GM19467 (cell line): ENCODE results near the gene GRID2.
"Not testable (repeated sequence)": the region's sequence is repeated elsewhere in the genome, so short reads cannot be mapped to it uniquely, and the experiment has no call there.

Source experiments
- ATAC-seq: cut with Tn5 transposase; IDR thresholded peaks from one replicate; pipeline ENCODE4 v1.9.1; 2021; ENCODE audit warnings: mild to moderate bottlenecking, moderate library complexity; ENCODE audit not compliant: unreplicated experiment

GRID2 gene

DNA sequence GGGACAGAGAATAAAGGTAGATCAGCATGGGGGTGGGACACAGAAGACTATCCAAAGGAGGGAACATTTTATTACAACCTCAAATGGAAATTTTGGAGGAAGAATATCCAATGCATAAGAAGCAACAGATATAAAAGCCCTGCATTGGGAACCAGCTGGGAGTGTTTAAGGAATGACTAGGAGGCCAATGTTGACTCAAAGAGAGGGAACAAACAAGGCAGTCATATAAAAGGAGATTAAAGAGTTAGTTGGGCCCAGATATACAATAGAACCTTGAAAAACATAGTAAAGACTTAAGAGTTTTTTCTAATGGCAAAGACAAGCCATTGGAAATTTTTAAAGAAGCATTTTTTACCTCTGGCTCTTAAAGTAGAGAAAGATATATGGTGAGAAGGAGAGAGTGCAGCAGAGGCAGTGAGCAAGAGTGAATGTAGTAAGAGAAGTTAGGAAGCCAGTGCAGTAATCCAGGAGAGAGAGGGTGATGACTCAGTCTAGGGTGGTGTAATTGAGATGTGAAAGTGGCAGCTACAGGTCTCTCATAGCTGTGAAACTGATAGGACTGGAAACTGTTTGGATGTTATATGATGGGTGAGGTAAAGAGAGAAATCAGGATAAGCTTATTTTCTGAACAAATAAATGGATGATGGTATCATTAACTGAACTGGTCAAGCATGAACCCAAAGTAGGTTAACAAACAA, 1342.6 kb downstream of the GRID2 start:
- no peak for ATAC-seq

DNA sequence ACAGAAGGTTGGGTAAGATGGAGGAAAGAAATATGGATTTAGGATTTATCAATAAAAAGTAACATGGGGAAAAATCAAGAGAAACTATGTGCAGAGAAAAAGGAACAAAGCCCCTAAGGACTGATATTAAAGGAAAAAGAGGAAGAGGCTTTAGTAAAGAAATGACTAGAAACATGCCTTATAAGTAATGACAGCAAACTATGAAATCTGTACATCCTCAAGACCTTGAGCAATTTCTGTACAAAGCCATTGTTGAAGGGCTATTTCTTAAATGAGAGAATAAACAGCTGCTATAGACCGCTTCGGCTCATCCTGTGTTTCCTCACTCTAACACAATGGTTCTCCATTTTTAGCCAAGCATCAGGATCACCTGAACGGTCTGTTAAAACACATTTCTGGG, 1344.5 kb downstream of the GRID2 start:
- no peak for ATAC-seq

- no peak for ATAC-seq
Observed at GRCh38 chr4:93649828-93650227, 1346.1 kb downstream of the GRID2 start.

DNA sequence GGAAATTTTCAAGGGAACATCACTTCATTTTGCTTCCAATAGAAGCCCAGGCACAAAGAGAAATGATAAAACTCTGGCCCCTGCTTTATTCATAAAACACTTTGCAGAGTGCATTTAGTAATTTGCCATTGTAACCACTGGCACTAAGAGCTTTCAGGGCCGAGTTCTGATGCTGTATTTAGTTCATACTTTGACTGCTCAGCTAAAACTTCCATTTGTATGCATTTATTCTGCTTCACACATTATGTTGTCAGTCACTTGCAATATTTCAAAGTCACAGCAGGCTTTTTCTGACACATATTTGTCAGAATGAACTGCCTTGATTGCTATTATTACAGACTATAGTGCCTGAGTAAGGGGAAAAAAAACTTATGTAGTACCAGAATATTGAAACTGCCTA, 1350.4 kb downstream of the GRID2 start:
- no peak for ATAC-seq

DNA sequence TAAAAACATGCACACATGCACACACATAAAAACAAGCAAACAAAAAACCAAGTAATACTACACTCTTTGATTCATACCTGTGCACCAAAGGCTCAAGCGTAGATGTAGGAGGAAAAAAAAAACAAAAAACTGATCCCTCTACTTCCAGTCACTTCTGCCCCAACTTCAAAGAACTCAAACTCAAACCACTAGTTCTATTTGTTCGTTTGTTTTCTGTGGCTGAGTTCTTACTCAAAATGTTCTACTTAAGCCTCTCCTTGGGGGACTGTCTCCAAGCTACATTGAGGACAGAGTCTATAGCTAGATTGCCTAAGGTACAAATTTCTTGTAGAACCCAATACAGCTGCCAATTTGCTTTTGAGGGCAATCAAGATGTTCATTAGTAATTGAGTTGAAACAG, 1353.8 kb downstream of the GRID2 start:
- no peak for ATAC-seq

GRCh38 chr4:93658443-93658842, 1354.7 kb downstream of the GRID2 start:
- ATAC-seq = no peak

DNA sequence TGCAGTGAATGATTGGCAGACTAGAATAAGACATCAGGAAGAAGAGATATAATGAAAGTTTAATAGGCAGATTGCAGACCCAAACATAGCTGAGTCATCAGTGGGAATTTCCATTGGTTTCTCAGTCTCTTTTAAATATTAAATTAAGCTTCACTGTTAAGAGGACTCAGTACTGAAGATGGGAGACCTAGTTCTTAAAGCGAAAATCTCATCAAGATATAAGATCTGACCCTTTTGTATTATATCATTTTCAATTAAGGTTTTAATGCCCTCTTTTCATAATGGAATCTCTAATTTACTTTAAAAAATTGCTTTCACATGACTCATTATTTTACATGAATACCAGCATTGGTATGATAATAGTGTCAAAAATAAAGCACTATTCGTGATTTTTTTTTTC, 1355.9 kb downstream of the GRID2 start:
- ATAC-seq = no peak

- ATAC-seq = no peak
Observed at GRCh38 chr4:93660036-93660435, 1356.3 kb downstream of the GRID2 start.

DNA sequence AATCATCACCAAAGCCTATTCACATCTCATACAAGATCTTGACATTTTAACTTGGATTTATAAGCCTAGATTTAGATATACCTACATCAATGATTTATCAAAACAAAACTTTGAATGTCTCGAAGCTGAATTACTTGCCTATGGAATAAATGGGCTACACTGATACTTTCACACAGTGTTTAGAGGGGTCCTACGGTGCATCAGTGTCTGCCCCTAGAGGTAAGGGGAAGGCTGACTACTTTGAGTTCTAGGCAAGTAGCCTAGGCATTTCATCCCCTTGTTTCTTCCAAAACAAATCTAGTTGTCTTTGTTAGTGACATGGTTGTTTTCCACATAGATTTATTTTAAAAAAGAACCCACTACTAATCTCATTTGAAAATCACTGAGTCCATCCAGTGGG, 1366.7 kb downstream of the GRID2 start:
- ATAC-seq = no peak

DNA sequence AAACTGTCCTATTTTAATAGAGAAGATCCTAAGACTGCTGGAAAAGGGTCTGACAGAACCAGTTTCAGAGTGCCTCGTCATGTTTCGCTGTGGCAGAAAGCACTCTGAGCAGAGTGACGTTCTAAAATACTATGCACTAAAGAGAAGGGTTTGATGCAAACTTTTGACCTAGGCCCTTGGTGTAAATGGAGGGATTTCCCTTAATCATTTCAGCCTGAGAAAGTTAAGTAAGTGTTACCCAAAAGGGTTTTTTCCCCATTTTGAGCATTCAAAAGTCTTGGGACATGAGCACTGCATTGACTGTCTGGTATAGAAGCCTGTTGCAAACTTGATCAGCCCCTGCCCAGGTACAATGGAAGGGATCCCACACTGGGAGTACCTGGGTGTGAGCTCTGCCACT, 1367.3 kb downstream of the GRID2 start:
- no peak for ATAC-seq

GRCh38 chr4:93676937-93677336, 1373.2 kb downstream of the GRID2 start:
- ATAC-seq = not testable (repeated sequence)

DNA sequence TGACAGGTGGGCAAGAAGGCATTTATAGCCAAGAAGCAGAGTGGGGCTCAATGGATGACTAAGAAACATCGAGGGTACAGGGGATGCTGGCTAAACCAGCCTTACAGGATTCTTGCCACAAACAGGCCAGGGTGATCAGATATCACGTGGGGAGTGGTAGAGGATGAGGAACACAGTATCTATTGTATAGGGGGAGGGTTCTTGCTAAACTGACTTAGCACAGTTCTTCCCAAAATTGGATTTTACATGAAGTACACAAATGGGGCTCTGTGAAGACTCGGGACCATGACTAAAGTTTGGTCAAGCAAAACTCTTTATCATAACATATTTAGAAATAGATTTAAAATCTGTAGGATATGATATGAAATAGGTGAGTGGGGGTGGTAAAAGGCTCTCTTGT, 1380.8 kb downstream of the GRID2 start:
- ATAC-seq = no peak

DNA sequence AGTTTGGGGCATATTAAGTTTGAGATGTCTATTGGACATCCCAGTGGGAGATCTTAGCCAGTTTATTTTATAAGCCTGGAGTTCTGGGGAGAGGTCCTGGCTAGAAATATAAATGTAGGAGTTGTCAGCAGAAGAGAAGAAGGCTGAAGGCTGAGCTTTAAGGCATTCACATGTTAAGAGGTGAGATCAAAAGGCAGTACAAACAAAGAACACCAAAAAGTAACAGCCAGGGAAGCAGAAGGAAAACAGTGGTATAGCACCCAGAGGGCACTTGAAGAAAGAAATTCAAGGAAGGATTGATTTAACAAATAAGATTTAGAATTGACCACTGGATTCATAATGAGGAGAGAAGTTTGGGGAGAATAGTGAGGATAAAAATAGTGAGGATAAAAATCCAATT, 1383.5 kb downstream of the GRID2 start:
- no peak for ATAC-seq

GRCh38 chr4:93688978-93689377, 1385.2 kb downstream of the GRID2 start:
- ATAC-seq = no peak

DNA sequence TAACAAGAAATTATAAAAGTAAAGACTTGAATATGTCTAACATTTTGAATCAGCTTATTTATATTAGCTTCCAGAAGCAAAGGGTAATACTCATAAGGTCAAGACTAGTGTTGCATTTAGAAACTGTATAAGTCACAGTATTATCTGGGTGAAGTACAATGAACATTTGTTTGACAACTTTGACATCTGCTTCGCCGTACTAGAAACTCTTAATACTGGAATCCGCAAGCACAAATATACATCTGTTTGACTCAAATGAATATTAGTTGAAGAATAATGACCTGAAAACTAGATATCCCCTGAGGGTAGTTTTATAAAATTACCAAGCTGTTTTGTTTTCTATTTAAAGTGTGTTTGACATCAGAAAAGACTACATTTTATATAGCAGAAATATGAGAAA, 1389.4 kb downstream of the GRID2 start:
- ATAC-seq = no peak

DNA sequence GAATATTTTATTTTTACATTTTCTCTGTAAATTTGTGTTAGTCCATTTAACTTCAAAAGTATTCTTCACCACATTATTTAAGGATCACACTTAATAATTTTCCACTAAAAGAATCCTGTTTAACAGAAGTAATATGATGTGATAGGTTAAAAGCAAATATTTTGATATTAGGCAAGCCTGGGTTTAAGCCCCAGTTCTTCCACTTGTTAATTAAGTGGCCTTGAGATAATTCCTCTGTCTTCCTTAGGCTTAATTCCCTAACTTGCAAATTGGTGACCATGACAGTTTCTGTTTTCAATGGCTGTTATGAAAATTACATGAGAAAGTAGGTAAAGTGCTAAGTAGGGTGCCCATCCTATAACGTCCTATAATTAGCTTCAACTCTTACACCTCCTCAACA, 1394.9 kb downstream of the GRID2 start:
- ATAC-seq = no peak

DNA sequence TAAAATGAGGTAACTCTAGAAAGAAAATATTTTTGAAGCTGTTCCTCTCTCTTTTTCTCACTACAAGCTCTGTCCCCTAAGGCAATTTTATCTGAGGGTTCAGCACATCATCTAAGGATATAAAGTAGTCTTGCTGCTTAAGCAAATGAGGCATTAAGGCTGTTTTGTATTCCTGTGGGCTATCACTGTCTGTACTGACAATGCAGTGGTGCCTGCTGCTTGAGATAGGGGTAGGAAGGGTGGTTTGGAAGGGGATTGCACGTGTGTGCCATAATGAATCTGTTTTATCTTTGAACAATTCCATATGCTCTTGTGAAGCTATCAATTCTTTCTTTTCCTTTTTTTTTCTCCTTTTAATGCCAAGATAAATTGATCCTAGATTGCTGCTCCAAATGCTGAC, 1396.8 kb downstream of the GRID2 start:
- no peak for ATAC-seq

DNA sequence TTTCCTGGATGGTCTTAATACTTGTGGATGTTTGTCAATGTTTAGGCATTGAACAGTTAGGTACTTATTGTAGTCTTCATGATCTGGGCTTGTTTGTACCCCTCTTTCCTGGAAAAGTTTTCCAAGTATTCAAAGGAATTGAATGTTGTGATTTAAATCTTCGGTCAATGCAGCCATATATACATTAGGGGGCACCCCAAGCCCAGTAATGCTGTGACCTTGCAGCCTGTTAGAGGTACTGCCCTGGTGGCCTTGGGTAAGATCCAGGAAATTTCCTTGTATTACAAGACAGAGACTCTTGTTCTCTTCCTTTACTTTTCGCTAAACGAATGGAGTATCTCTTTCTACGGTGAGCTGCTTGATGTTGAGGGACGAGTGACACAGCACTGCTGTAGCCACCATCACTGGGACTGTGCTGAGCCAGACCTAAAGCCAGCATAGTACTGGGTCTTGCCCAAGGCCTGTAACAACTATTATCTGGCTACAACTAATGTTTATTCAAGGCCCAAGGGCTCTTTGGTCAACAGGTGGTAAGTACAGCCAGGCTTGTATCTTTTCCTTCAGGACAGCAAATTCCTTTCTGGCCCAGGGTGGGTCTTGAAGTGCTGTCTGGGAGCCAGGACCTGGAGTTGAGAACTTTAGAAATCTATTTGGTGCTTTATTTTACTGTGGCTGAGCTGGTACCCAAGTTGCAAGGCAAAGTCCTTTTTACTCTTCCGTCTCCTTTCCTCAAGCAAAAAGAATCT, 1406.5 kb downstream of the GRID2 start:
- peak; percentile 73 for ATAC-seq

DNA sequence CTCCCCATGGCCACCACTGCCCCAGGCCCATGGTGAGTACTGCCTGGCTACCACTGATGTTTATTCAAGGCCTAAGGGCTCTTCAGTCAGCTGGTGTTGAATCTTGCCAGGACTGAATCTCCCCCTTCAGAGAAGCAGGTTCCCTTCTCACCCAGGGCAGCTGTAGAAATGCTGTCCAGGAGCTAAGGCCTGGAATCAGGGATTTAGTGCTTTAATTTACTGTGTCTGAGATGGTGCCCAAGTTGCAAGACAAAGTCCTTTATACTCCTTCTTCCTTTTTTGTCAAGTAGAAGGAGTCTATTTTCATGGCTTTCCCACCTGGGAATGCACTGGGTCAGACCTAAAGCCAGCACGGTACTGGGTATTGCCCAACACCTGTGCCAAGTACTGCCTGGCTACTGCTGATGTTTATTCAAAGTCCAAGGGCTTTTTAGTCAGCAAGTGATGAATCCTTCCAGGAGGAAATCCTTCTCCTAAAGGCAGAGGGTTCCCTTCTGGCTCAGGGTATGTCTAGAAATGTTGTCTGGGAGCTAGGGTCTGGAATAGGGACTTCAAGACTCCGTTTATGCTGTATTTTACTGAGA, 1407.2 kb downstream of the GRID2 start:
- no peak for ATAC-seq

GRCh38 chr4:93718233-93718632, 1414.5 kb downstream of the GRID2 start:
- ATAC-seq = no peak

DNA sequence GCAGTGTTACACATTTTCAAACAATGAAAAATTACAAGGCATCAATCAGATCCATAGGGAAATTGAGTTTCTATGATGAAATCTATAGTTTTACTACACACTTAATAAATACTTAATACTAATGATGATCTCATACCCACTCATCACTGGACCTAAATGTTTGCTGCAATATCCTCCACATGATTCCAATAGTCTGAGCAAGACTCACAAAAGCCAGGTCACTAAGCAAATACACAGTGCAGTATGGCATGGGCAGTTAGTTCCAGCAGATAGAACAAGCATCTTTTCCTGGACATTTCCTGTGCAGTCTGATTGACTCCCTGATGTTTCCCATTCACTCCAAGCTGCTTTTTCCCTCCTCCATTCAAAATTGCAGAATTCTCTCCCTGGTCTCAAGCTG, 1415.8 kb downstream of the GRID2 start:
- no peak for ATAC-seq

DNA sequence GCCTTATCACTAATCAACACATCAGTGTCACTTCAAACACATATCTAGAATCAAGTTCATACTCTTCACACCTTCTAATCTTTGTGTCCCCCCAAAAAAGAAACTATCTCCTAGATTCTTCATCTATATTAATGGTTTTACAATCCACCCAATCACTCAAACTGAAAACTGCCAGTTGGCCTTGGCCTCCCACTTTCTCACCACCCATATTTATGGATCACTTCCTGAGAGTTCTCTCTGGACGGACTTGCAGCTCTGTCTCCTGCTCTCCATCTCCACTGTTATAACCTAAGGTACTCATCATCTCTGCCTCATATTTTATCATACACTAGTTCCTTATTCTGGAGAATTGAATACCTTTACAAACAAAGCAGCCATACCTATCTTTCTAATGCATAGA, 1418.7 kb downstream of the GRID2 start:
- no peak for ATAC-seq
